A549 (cell line): ENCODE data around the gene GAA. TPM values are rescaled to one million over a fixed set of nuclear protein-coding genes. Genes with fewer than 3 reads are reported as not detected.

Experiments used
- ATAC-seq, 2 experiments: fragments of 200-7000 bp in 1 of 2; fragments of >200 bp in 1 of 2; cut with Nextera tagmentation in 1 of 2; cut with Tn5 transposase in 1 of 2; 3 replicates each; pipeline versions ENCODE4 v1.8.0 to v1.9.1; 2018 to 2020; ENCODE audit warnings: mild to moderate bottlenecking in 1 of 2, moderate library complexity in 1 of 2
- CTCF ChIA-PET: fragments of 300-600 bp; sonication (Branson Sonifier 250); formaldehyde crosslinking; extraction: SDS; loops from one replicate; lab custom pipeline; 2021; ENCODE audit warnings: antibody characterized with exemption, inconsistent platforms; lab: Yijun Ruan, JAX
- POLR2A ChIA-PET: fragments of 350-600 bp; formaldehyde crosslinking; extraction: SDS; loops from one replicate; lab custom pipeline; 2021; ENCODE audit warnings: antibody characterized with exemption, inconsistent platforms; lab: Yijun Ruan, JAX
- DNase-seq, 2 experiments: peaks; one replicate each; pipeline versions ENCODE4 v3.0.0 to v3.0.0-alpha.2; 2011 to 2016; ENCODE audit warnings: low read depth in 1 of 2, low spot score in 1 of 2
- FAIRE-seq: peaks from 2 replicates; lab custom pipeline; 2011; peaks lifted over from hg19 to GRCh38; lab: Jason Lieb, UNC
- H3K27ac ChIP-seq, 2 experiments: fragments of >200 bp; sonication (Bioruptor Twin); formaldehyde crosslinking; 3 replicates each; pipeline ENCODE4 v1.5.1; 2016 to 2017
- H3K4me1 ChIP-seq: fragments of >200 bp; sonication (Bioruptor Twin); formaldehyde crosslinking; 3 replicates; pipeline ENCODE4 v1.6.1; 2016
- H3K4me2 ChIP-seq: fragments of >200 bp; sonication (Bioruptor Twin); formaldehyde crosslinking; 3 replicates; pipeline ENCODE4 v1.6.1; 2016
- H3K4me3 ChIP-seq: fragments of >200 bp; sonication (Bioruptor Twin); formaldehyde crosslinking; 3 replicates; pipeline ENCODE4 v1.5.1; 2016
- H3K9me3 ChIP-seq: fragments of >200 bp; sonication (Bioruptor Twin); formaldehyde crosslinking; 3 replicates; pipeline ENCODE4 v1.6.1; 2016
- CTCF ChIP-seq: fragments of >200 bp; sonication (Bioruptor Twin); formaldehyde crosslinking; IDR thresholded peaks from 3 replicates; pipeline ENCODE4 v1.5.1; 2016
- EHF ChIP-seq: fragments of 250-450 bp; sonication (Bioruptor Pico); IDR thresholded peaks from 2 replicates; pipeline ENCODE4 v1.5.0; 2020; ENCODE audit warnings: mild to moderate bottlenecking
- EHMT2 ChIP-seq: fragments of 200-600 bp; sonication (generic); IDR thresholded peaks from 2 replicates; pipeline ENCODE4 v1.6.1; 2016; ENCODE audit warnings: antibody characterized with exemption, low read depth, mild to moderate bottlenecking, moderate library complexity
- ESRRA ChIP-seq: fragments of 150-350 bp; IDR thresholded peaks from 2 replicates; pipeline ENCODE4 v1.6.1; 2014; ENCODE audit warnings: mild to moderate bottlenecking, low read length, borderline replicate concordance
- HDAC2 ChIP-seq: fragments of 200-600 bp; sonication (generic); IDR thresholded peaks from 2 replicates; pipeline ENCODE4 v1.6.1; 2016
- HES2 ChIP-seq: fragments of >200 bp; sonication (Bioruptor Twin); formaldehyde crosslinking; IDR thresholded peaks from 2 replicates; pipeline ENCODE4 v1.6.1; 2016
- HMGXB4 ChIP-seq: fragments of 250-450 bp; sonication (Bioruptor Pico); IDR thresholded peaks from 2 replicates; pipeline ENCODE4 v1.5.0; 2021; ENCODE audit warnings: mild to moderate bottlenecking, moderate library complexity, borderline replicate concordance
- HOXB5 ChIP-seq: fragments of 250-450 bp; sonication (Bioruptor Pico); IDR thresholded peaks from 2 replicates; pipeline ENCODE4 v1.5.0; 2020; ENCODE audit warnings: mild to moderate bottlenecking, moderate library complexity
- KDM5A ChIP-seq: fragments of 200-600 bp; sonication (generic); IDR thresholded peaks from 2 replicates; pipeline ENCODE4 v1.6.1; 2016; ENCODE audit warnings: antibody characterized with exemption, mild to moderate bottlenecking
- MAFK ChIP-seq: fragments of 450-650 bp; IDR thresholded peaks from 2 replicates; pipeline ENCODE4 v1.6.1; 2014; ENCODE audit not compliant: partially characterized antibody
- MAZ ChIP-seq: fragments of 150-350 bp; IDR thresholded peaks from 2 replicates; pipeline ENCODE4 v1.6.1; 2014; ENCODE audit warnings: antibody characterized with exemption, low read depth, low read length, borderline replicate concordance
- NFE2L2 ChIP-seq: fragments of 150-350 bp; conservative IDR thresholded peaks from 2 replicates; pipeline ENCODE4 v1.6.1; 2014; ENCODE audit warnings: low read length
- RAD21 ChIP-seq, 2 experiments: fragments of >200 bp in 1 of 2; sonication (Bioruptor Twin) in 1 of 2; formaldehyde crosslinking in 1 of 2; IDR thresholded peaks in 1 of 2; conservative IDR thresholded peaks in 1 of 2; 2 replicates in 1 of 2; 3 replicates in 1 of 2; pipeline ENCODE4 v1.6.1; 2012 to 2018; ENCODE audit warnings: inconsistent platforms in 1 of 2
- RARB ChIP-seq: fragments of 250-450 bp; sonication (Bioruptor Pico); IDR thresholded peaks from 2 replicates; pipeline ENCODE4 v1.8.0; 2021; ENCODE audit warnings: mild to moderate bottlenecking, moderate library complexity
- REST ChIP-seq: fragments of 200-600 bp; sonication (generic); IDR thresholded peaks from 2 replicates; pipeline ENCODE4 v1.6.1; 2016; ENCODE audit warnings: antibody characterized with exemption, mild to moderate bottlenecking, moderate library complexity
- RNF2 ChIP-seq: fragments of 200-600 bp; sonication (generic); IDR thresholded peaks from 2 replicates; pipeline ENCODE4 v1.6.1; 2016; ENCODE audit warnings: low read depth, mild to moderate bottlenecking, antibody characterized with exemption, moderate library complexity, borderline replicate concordance
- USF2 ChIP-seq: fragments of 450-650 bp; IDR thresholded peaks from 2 replicates; pipeline ENCODE4 v1.6.1; 2014; ENCODE audit warnings: antibody characterized with exemption
- ZC3H11A ChIP-seq: fragments of 450-650 bp; IDR thresholded peaks from 2 replicates; pipeline ENCODE4 v1.6.1; 2014; ENCODE audit warnings: antibody characterized with exemption, mild to moderate bottlenecking
- ZNF302 ChIP-seq: fragments of 250-450 bp; sonication (Bioruptor Pico); IDR thresholded peaks from 2 replicates; pipeline ENCODE4 v1.9.0; 2021; ENCODE audit warnings: inconsistent platforms, mild to moderate bottlenecking, moderate library complexity
- WGBS: methylation state at CpG from one replicate; pipeline ENCODE4 v1.1.6; 2017; ENCODE audit errors: missing lambda C conversion rate; 5-methylcytosine and 5-hydroxymethylcytosine counted together
- polyA plus RNA-seq, 4 experiments: library from polyadenylated mRNA; depleted of rRNA in 3 of 4; stranded (reverse); fragments of >200 nt; fragmentation: RNase III in 1 of 4; extraction: RNeasy Plus Mini Kit Qiagen cat#74134 plus additional on column Dnase treatment in 1 of 4; gene quantifications; 2 replicates in 3 of 4; 3 replicates in 1 of 4; pipeline ENCODE4 v1.2.3, GENCODE V29; 2011 to 2017

GAA gene
- polyA plus RNA-seq, 2 of the 4 experiments (the other 2 are of a cell fraction): 5.7 to 47.4 TPM

GRCh38 chr17:80064696-80065095 lies 36.7 kb upstream of the GAA start:
- Histone ChIP-seq H3K9me3 (no peaks in the 10 kb centered on the region), H3K4me3 (no peak overlapping the region), H3K27ac (peak overlapping the region; percentile 70 to 88), H3K4me2 (peak overlapping the region; percentile 60), H3K4me1 (peaks cover 17% of the 10 kb centered on the region)
- ATAC-seq (peak; percentile 44 to 48; a peak in 4 of 6 replicates), DNase-seq (peak in 1 of 2 experiments; percentile 24), FAIRE-seq (no peak)
- ChIA-PET POLR2A (no interaction called here), CTCF (interaction anchor here (0.8 to 2.5 kb wide), 4 partner anchors 18 to 59 kb away, joined by 3 to 16 read pairs (median 4); partner anchors contain the start of gene GAA)
- TF ChIP-seq HES2 (no peak), NFE2L2 (no peak), ZC3H11A (no peak), REST (no peak), ZNF302 (no peak), HDAC2 (no peak), EHMT2 (no peak), ESRRA (no peak)
- 76% methylated on average over 8 of the region's 8 CpGs for WGBS

GRCh38 chr17:80065478-80066170 lies 35.8 kb upstream of the GAA start:
- Histone ChIP-seq H3K27ac (peak overlapping the region; percentile 8 to 70; a peak in 1 of 6 replicates), H3K4me3 (no peak overlapping the region), H3K4me1 (peaks cover 17% of the 10 kb centered on the region), H3K4me2 (no peak overlapping the region), H3K9me3 (no peaks in the 10 kb centered on the region)
- no peak for DNase-seq
- TF ChIP-seq NFE2L2 (no peak), MAZ (no peak), HOXB5 (CRISPR knock-in tag) (no peak), EHF (no peak), HMGXB4 (CRISPR knock-in tag) (no peak), RARB (CRISPR knock-in tag) (no peak), MAFK (no peak), CTCF (no peak), RNF2 (no peak), USF2 (no peak), RAD21 (conservative IDR thresholded peaks at IDR 0.05 in 1 of 2, IDR thresholded peaks at IDR 0.05 in 1 of 2) (no peak), KDM5A (no peak), ZC3H11A (no peak)
- ChIA-PET POLR2A (no interaction called here), CTCF (interaction anchor here (1.1 to 2.5 kb wide), 3 partner anchors 9 to 36 kb away, joined by 3 to 16 read pairs (median 4); partner anchors contain the start of gene GAA)
- 94% methylated on average over 32 of the region's 32 CpGs for WGBS
- no peak for FAIRE-seq
- ATAC-seq: no peak
